Mucosa of descending colon (tissue), 3 donors: ENCODE data around the gene VASH2. TPM values are rescaled to one million over a fixed set of nuclear protein-coding genes. Genes with fewer than 3 reads are reported as not detected.

Experiments
- ATAC-seq: fragments of 200-7000 bp; cut with Tn5 transposase; one replicate; pipeline ENCODE4 v1.9.1; 2020; ENCODE audit warnings: mild to moderate bottlenecking, moderate library complexity
- DNase-seq, 3 donors: peaks; one replicate each; pipeline ENCODE4 v3.0.0-alpha.2; 2020
- H3K36me3 ChIP-seq: fragments of 200-600 bp; one replicate; pipeline ENCODE4 v1.8.0; 2021; ENCODE audit warnings: low read depth, mild to moderate bottlenecking
- H3K4me1 ChIP-seq: fragments of 200-600 bp; one replicate; pipeline ENCODE4 v1.8.0; 2021; ENCODE audit warnings: low read depth, mild to moderate bottlenecking
- H3K4me3 ChIP-seq: fragments of 200-600 bp; one replicate; pipeline ENCODE4 v1.8.0; 2021; ENCODE audit warnings: mild to moderate bottlenecking
- H3K9me3 ChIP-seq: fragments of 200-600 bp; one replicate; pipeline ENCODE4 v1.8.0; 2021; ENCODE audit warnings: mild to moderate bottlenecking
- intact Hi-C, 2 donors: fragments of 100-400 bp; cut with DNase I in 1 of 2; cut with micrococcal nuclease in 1 of 2; formaldehyde crosslinking; loops; one replicate each; pipeline versions ENCODE4 v1.11.0 to v1.11.1; 2022; cut with DNase I, micrococcal nuclease
- total RNA-seq, 3 donors: library from RNA; stranded (reverse); fragmentation: NEBNext Ultra II Directional in 2 of 3; extraction: Animal tissue kit (Norgen Biotek cat#: 25700) in 2 of 3; gene quantifications; one replicate each; pipeline versions ENCODE4 v1.2.1 to v1.2.4, GENCODE V29; 2021 to 2023
- TF ChIP-seq, protein P1 (sequence below): fragments of 200-600 bp; IDR thresholded peaks from one replicate; pipeline ENCODE4 v1.8.0; 2022; ENCODE audit warnings: antibody characterized with exemption, mild to moderate bottlenecking
- donor health status: DM: no; HTN: no; CAD: no; lungs with moderate emphysema.
- donor health status: DM: no; HTN: no; CAD: no.
- donor health status: DM: no; HTN: yes; CAD: no.

The VASH2 gene
- total RNA-seq, 3 donors from 2014 or later, result 0.25 to 0.78 (median 0.41) TPM

DNA sequence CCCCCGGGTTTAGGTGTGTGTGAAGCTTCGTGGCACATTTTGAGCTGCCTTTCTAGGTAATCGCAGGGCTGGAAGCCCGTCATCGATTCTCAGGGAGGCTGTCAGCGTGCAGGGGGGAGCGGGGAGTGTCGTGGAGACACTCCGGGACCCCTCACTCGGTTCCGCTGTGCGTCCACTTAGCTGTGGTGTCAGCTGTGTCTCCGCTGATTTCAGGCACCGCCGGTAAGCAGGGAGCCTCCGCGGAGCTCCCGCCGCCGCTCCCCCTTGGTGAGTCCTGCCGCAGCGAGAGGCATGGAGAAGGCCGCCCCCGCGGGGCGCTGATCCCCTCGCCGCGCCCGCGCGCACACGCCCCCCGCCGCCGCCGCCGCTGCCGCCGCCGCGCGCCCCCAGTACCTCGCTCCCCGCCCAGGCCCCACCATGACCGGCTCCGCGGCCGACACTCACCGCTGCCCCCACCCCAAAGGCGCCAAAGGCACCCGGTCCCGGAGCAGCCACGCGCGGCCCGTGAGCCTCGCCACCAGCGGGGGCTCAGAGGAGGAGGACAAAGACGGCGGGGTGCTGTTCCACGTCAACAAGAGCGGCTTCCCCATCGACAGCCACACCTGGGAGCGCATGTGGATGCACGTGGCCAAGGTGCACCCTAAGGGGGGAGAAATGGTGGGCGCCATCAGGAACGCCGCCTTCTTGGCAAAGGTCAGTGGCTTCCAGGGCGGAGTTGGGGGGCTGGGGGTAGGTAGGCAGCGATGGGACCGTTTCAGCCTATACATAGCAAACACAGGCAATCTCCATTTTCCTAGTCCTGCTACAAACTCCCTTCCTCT is 995 bp downstream of the VASH2 start:
- DNase-seq (no peak), ATAC-seq (no peak)
- Histone ChIP-seq H3K4me3 (no peak overlapping the region), H3K9me3 (no peaks in the 10 kb centered on the region), H3K4me1 (peaks cover 18% of the 10 kb centered on the region), H3K36me3 (no peaks in the 10 kb centered on the region)
- intact Hi-C loops, result no loop called here
- TF ChIP-seq, protein P1, sequence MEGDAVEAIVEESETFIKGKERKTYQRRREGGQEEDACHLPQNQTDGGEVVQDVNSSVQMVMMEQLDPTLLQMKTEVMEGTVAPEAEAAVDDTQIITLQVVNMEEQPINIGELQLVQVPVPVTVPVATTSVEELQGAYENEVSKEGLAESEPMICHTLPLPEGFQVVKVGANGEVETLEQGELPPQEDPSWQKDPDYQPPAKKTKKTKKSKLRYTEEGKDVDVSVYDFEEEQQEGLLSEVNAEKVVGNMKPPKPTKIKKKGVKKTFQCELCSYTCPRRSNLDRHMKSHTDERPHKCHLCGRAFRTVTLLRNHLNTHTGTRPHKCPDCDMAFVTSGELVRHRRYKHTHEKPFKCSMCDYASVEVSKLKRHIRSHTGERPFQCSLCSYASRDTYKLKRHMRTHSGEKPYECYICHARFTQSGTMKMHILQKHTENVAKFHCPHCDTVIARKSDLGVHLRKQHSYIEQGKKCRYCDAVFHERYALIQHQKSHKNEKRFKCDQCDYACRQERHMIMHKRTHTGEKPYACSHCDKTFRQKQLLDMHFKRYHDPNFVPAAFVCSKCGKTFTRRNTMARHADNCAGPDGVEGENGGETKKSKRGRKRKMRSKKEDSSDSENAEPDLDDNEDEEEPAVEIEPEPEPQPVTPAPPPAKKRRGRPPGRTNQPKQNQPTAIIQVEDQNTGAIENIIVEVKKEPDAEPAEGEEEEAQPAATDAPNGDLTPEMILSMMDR, result no peak

DNA sequence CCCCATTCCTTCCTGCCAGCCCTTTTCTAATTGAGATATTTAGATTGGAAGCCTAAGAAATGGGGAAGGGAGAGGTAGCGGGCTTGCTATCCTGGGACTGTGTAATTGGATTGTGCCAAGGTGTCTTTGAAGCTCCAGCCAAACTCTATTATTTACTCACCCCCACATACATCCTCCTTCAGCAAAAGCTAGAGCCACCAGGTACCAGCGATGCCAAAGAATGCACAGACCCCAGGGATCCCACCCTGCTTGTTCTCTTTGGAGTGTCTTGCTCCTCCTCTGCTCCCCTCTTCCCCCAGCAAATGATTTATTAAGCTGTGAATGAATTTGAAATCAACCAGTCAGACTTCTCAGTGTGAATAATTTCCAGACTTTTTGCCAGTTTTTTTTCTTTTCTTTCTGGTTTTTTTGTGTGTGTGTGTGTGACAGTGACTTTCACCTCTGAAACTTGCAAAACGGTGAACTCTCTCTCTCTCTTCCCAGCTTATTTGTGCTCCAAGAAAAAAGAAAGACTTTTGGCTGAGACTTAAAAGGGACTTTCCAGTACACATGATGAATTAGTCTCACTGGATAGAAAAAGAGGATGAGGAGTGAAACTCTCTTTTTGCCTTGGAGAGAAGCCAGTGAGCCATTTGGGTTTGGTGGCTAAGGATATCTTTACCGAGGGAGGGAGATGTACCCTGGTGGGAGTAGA is 1.8 kb downstream of the VASH2 start:
- Histone ChIP-seq H3K36me3 (no peaks in the 10 kb centered on the region), H3K9me3 (no peaks in the 10 kb centered on the region), H3K4me1 (peaks cover 18% of the 10 kb centered on the region), H3K4me3 (no peak overlapping the region)
- DNase-seq, result no peak
- no peak for ATAC-seq
- TF ChIP-seq, protein P1, result no peak
- intact Hi-C loops, result no loop called here

DNA sequence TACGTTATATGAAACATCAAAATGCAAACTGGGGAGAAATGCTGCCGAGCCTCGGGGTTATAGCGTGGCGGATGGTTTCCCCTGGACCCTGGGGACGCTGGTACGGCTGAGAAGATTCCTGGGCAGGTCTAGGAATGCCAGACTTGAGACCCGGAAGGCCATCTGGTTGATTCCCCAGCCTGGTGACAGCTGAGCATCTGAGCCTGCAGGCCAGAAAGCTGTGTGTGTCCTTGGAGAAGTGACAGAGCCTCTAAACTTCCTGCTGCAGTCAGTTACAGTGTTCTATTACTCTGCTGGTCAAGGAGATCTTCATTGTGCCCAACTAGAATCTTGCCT is 2.3 kb downstream of the VASH2 start:
- Histone ChIP-seq H3K4me3 (no peak overlapping the region), H3K9me3 (no peaks in the 10 kb centered on the region), H3K36me3 (no peaks in the 10 kb centered on the region), H3K4me1 (peaks cover 18% of the 10 kb centered on the region)
- ATAC-seq, result no peak
- no peak for DNase-seq
- intact Hi-C loops, result no loop called here
- TF ChIP-seq, protein P1, result no peak

DNA sequence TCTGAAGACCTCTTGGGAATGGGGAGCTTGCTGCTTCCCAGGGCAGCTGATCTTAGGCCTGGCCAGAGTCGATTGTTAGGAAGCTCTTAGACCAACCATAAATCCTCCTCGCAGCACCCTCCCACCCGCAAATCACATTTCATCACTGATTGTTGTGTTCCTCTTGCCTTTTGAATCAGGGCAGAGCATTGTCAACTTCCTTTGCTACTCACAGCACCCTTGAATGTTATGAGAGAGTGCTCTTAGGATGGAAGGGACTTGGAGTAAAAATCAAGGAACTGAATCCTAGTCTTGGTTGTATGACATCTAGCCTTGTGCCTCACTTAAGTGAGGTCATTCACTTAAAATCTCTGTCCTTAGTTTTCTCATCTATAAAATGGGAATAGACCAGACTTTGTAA is 3.0 kb downstream of the VASH2 start:
- intact Hi-C loops, result no loop called here
- H3K36me3 ChIP-seq, result no peaks in the 10 kb centered on the region
- TF ChIP-seq, protein P1, result no peak
- H3K9me3 ChIP-seq, result no peaks in the 10 kb centered on the region
- ATAC-seq (no peak), DNase-seq (no peak)
- H3K4me1 ChIP-seq, result peaks cover 18% of the 10 kb centered on the region
- H3K4me3 ChIP-seq, result no peak overlapping the region

DNA sequence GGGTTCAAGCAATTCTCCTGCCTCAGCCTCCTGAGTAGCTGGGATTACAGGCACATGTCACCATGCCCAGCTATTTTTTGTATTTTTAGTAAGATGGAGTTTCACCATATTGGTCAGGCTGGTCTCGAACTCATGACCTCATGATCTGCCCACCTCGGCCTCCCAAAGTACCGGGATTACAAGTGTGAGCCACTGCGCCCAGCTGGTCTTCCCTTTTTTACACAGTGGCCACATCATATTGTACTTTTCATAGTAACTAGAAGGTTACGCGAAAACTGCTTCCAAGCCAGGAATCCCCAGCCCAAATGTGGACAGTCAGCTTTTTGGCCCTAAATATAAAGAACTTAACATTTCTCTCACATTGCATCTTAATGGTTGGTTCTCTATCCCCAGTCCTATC is 4.2 kb downstream of the VASH2 start:
- no peaks in the 10 kb centered on the region for H3K9me3 ChIP-seq
- no peaks in the 10 kb centered on the region for H3K36me3 ChIP-seq
- TF ChIP-seq, protein P1, result no peak
- H3K4me1 ChIP-seq, result peaks cover 18% of the 10 kb centered on the region
- ATAC-seq, result no peak
- H3K4me3 ChIP-seq, result no peak overlapping the region
- no peak for DNase-seq
- intact Hi-C loops, result no loop called here
